ENCODE measurements around the gene RTKN. TPM values are rescaled to one million over a fixed set of nuclear protein-coding genes. Genes with fewer than 3 reads are reported as not detected.

RTKN gene
- total and polyA plus RNA-seq, 12 donors: 7.4 to 35.6 (median 14.1) TPM

- intact Hi-C loops (cut with DNase I): no loop called here
- Histone ChIP-seq H3K4me3 (no peak overlapping the region), H3K4me1 (replicated peaks in 1 of 2) (peaks cover 4 to 24% of the 10 kb centered on the region in 2 donors), H3K9me3 (replicated peaks in 1 of 3) (no peaks in the 10 kb centered on the region), H3K27me3 (peaks cover 6% of the 10 kb centered on the region), H3K36me3 (replicated peaks in 1 of 2) (no peaks in the 10 kb centered on the region), H3K27ac (no peak overlapping the region)
- DNase-seq: no peak
- no peak for TF ChIP-seq POLR2A (IDR thresholded peaks at IDR 0.05)
- no peak for TF ChIP-seq CTCF (IDR thresholded peaks at IDR 0.05)
- 55 to 69% (median 59%) methylated on average over 3 of the region's 3 CpGs for WGBS, 4 donors
Measured at GRCh38 chr2:74416778-74417177, 25.0 kb downstream of the RTKN start.

- peaks cover 0 to 19% of the 10 kb centered on the region in 2 donors for H3K4me1 ChIP-seq (replicated peaks in 1 of 2)
- no peak overlapping the region for H3K27ac ChIP-seq
- no peak for DNase-seq
Measured at GRCh38 chr2:74415762-74416395, 25.9 kb downstream of the RTKN start.

GRCh38 chr2:74414881-74415761 lies 26.6 kb downstream of the RTKN start:
- no peaks in the 10 kb centered on the region for H3K36me3 ChIP-seq (replicated peaks in 1 of 2)
- intact Hi-C loops (cut with DNase I): no loop called here
- H3K27me3 ChIP-seq: peaks cover 6% of the 10 kb centered on the region
- WGBS, 4 donors: 8 to 13% (median 9%) methylated on average over 7 to 66 of the region's 66 CpGs
- DNase-seq: peak in 3 of 7 donors; percentile 25 to 34 (median 29)
- peak overlapping the region in 2 of 5 donors; percentile 16 to 31 for H3K27ac ChIP-seq
- H3K4me3 ChIP-seq: peak overlapping the region in 2 of 4 donors; percentile 15 to 50
- peak in 1 of 6 experiments; percentile 16 for TF ChIP-seq CTCF (IDR thresholded peaks at IDR 0.05)
- no peak for TF ChIP-seq POLR2A (IDR thresholded peaks at IDR 0.05)
- H3K4me1 ChIP-seq (replicated peaks in 1 of 2): peaks cover 0 to 17% of the 10 kb centered on the region in 2 donors
- H3K9me3 ChIP-seq (replicated peaks in 1 of 3): no peaks in the 10 kb centered on the region

More at GRCh38 chr2:74415762-74416395, 25.9 kb downstream of the RTKN start:
- H3K9me3 ChIP-seq (replicated peaks in 1 of 3): no peaks in the 10 kb centered on the region
- H3K4me3 ChIP-seq: peak overlapping the region in 2 of 4 donors; percentile 15 to 50
- peaks cover 6% of the 10 kb centered on the region for H3K27me3 ChIP-seq
- H3K36me3 ChIP-seq (replicated peaks in 1 of 2): no peaks in the 10 kb centered on the region
- 54 to 64% (median 56%) methylated on average over 27 to 35 of the region's 35 CpGs for WGBS, 4 donors
- intact Hi-C loops (cut with DNase I): no loop called here
- TF ChIP-seq CTCF (IDR thresholded peaks at IDR 0.05) (no peak), POLR2A (IDR thresholded peaks at IDR 0.05) (no peak)

- Histone ChIP-seq H3K4me3 (peak overlapping the region in 2 of 4 donors; percentile 15 to 50), H3K36me3 (replicated peaks in 1 of 2) (no peaks in the 10 kb centered on the region), H3K27me3 (peaks cover 6% of the 10 kb centered on the region), H3K27ac (no peak overlapping the region), H3K9me3 (replicated peaks in 1 of 3) (no peaks in the 10 kb centered on the region), H3K4me1 (replicated peaks in 1 of 2) (peaks cover 0 to 17% of the 10 kb centered on the region in 2 donors)
- TF ChIP-seq POLR2A (IDR thresholded peaks at IDR 0.05): no peak
- no peak for TF ChIP-seq CTCF (IDR thresholded peaks at IDR 0.05)
- DNase-seq: no peak
- 56 to 66% (median 59%) methylated on average over 17 to 19 of the region's 19 CpGs for WGBS, 4 donors
- intact Hi-C loops (cut with DNase I): no loop called here
Measured at GRCh38 chr2:74414441-74414840, 27.3 kb downstream of the RTKN start.

Measured in adrenal gland (tissue), 12 donors.